Anterior cingulate cortex (tissue), 58 donors: ENCODE data around the gene CDK9.
"Not testable (repeated sequence)": the region's sequence is repeated elsewhere in the genome, so short reads cannot be mapped to it uniquely, and the experiment has no call there.

ENCODE experiments used
- DNase-seq, 58 donors: peaks; one replicate each; lab custom pipeline; 2025; lab: John Stamatoyannopoulos, UW

CDK9 gene

GRCh38 chr9:127785933-127786772 lies at the start of gene CDK9:
Gene CDK9, plus strand, starts transcription at chr9:127786034. Its CDS starts 115 bp downstream, at chr9:127786149.
- peak in 56 of 58 donors; percentile 39 to 90 (median 82) for DNase-seq

DNA sequence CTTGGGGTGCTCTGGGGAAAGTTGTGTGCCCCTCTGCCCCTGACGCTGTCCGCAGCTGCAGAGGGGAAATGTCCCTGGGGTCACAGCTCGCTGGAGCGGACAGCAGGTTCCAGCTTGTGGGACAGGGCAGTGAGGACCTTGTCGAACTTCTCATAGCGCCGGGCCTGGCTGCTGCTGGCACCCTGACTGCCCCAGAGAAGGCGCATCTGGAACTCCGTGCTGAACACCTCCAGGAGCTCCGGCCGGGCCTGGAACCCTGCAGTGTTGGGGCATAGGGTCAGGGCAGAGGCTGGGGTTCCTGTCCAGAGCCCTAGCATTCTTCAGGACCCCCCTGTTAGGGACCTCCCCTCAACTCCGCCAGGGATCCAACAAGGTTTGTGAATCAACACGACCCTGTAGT lies 47.2 kb upstream of the CDK9 start:
- no peak for DNase-seq

DNA sequence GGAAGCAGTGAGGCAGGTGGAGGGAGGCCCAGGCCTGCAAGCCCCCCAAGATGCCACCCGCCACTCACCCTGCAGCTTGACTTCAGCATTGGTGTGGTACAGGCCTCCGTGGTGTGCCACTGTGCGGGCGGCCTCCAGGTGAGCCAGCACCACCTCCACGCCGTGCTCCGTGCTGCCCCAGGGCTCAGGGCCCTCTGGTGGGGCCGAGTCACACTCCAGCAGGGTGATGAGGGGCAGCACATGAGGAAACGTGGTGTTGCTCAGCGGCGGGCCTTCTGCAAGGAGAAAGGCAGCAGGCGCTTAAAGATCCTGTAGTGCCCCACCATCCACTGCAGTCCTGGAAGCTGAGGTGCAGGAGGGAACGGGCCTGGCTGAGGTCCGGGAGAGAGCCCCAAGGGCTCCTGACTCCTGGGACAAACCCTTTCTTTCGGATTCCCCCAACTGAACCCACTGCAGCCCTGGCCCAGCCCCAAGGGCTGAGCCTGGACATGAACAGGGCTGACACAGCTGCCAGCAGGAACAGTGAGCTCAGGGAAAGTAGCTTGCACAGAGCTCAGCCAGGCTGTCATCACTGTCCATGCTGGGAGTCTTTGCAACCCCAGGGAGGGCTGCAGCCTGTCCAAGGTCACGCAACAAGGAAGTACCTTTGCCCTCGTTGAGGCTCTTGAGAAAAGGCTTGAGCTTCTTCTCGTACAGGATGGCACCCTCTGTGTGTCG lies 46.1 kb upstream of the CDK9 start:
- no peak for DNase-seq

- peak in 53 of 58 donors; percentile 22 to 86 (median 62) for DNase-seq
Measured at GRCh38 chr9:127741831-127742434, 43.9 kb upstream of the CDK9 start.

DNA sequence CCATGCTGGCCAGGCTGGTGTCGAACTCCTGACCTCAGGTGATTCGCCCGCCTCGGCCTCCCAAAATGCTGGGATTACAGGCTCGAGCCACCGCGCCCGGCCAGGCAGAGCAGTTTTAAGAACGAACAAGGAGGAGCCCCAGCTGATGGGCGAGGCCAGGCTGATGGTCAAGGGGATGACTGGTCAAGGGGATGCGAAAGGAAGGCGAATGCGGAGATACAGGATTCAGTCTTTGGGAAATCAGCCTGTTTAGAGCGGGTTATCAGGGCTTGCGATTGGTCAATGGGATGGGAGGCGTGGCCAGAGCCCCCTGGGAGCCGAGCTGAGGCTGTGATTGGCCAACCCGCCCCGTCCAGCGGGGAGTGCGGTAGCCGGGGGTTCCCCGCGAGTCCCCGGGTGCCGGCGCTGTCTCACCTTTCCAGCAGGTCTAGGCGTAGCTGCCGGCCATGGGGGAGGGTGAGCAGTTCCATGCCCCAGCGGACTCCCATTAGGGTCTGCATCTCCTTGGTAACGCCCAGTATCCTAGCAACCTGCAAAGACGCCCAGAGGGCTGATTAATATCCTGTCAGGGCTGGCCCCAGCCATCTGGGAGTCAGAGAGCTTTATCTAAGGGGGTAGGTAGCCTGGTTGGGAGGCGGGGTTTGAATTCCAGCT lies 43.3 kb upstream of the CDK9 start:
- DNase-seq = peak in 3 of 58 donors; percentile 27 to 34 (median 31)

GRCh38 chr9:127744398-127745110 lies 41.3 kb upstream of the CDK9 start:
- no peak for DNase-seq

DNA sequence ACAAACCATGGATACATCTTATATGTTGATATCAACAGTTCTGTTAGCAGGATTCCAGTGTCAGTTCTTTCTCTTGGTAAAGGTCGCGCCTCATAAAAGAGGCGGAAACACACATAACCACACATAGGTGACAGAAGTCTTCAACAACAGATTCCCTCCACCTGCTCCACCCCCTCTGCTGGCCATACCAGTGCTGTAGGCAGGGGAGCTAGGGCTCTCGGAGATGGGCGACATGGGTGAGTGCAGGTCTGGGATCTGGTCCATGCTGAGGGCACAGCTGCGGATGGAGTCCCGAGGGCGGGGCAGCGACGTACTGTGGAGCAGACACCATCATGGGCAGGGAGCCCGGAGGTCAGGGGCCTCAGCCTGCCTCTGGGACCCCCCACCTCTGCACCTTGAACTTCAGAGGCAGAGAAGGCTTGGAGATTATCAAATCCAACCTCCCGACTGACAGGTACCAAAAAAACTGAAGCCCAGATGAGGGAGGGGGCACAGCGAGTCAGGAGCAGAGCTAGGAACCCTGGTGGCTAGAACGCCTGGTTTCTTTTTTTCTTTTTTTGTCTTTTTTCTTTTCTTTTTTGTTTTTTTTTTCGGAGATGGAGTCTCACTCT lies 38.8 kb upstream of the CDK9 start:
- DNase-seq = no peak

DNA sequence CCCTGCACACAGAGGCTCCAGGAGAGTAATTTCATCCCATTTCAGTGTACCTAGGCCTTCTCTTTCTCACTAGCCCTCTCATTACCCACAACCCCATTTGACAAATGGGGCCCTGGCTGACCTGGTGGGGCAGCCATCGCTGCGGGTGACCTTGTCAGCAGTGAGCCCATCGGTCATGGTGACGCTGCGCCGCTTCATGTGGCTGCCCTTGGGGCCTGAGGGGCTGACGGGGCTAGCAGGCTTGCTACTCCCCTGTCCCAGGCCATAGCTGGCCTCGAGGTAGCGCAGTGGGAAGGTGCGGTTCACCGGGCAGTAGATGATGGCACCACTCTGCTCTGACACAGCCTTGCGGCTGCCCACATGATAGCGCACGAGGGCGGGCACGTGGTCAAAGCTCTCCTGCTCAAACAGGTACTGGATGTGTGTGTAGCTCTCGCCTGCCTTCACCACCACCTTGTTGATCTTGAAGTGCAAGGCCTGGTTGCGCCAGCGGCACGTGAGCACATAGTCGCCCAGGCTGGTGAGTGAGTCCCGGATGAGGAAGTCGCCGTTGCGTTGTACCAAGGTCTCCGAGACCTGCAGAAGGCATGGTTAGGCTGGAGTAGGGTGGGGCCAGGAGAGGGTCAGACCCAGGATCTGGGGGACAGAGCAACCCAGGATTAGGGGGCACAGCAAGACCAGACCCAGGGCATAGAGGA lies 36.6 kb upstream of the CDK9 start:
- DNase-seq = no peak

DNA sequence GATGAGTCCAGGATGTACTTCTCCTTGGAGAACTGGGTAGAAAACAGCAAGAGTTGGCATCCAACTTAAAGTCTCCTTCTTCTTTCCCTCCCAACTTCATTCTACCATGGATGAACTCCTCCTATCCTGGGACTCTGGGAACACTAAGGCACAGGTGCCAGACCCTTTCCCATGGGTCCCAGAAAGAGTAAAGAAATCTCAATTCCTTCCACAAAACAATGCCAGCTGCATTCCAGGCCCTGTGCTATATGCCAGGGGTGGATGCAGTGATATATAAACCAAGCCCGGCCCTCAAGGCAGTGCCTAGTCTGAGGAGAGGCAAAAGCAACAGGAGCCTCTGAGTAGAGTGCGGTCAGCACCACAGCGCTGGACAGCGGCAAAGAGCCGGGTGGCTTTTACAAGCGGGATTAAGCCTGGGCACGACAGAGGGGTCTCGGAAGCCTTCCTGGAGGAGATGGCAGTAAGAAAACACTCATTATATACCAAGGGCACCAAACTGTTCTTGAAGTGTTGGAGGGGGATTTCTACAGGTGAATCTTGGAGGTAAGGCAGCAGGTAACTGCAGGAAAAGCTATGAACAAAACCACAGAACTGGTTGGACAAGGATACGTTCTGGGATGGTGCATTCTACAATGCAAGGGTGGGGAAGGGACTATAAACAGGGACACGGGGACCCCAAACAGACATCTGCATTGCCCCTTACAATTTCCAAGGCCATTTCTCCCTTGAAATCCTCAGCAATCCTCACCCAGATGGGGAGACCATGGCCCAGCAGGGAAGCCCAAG lies 34.4 kb upstream of the CDK9 start:
- no peak for DNase-seq

GRCh38 chr9:127753148-127753547 lies 32.7 kb upstream of the CDK9 start:
- peak in 1 of 58 donors; percentile 5 for DNase-seq

- DNase-seq = no peak
Measured at GRCh38 chr9:127753622-127754021, 32.2 kb upstream of the CDK9 start.

GRCh38 chr9:127754099-127755060 lies 31.5 kb upstream of the CDK9 start:
- DNase-seq = peak in 50 of 58 donors; percentile 18 to 83 (median 58)

DNA sequence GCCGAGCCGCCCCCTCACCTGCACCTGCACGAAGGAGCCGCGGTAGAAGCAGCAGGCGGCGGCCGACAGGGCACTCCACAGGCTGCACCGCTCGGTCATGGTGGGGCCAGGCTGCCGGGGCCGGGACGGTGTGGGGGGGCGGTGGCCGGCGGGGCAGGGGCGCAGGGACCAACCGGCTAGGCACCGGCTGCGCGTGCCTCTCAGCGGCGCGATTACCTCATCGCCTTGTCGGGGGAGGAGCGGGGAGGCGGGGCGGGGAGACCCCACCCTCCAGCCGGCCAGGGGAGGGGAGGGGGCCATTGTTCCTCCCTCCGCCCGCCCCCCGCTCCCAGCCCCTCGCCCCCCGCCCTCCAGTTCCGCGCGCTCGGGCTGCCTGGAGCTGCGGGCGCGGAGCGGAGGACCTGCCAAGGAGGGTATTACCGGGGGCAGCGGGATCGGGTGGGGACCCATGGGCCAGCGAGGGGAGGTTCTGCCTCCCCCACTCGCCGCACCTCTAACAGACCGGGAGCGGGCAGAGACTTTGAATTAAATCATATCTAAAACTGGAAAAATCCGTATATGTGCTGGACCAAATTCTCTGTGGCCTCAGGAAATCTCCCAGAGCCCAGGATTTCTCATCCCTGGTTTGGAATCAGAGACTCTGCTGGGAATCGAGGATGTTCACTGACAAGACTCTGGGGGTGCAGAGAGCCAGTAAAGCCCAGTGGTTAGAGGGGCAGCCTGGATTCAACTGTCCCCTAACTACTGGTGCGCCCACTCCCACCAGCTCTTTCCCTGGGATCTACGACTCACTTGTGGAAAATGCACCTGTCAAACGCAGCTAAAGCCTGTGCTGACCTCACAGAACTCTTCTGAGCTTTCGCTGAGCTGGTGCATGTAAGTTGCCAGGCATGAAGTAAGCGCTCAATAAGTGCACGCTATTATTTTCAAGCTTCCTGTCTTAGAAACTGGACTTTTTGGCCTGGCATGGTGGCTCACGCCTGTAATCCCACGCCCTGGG lies 30.5 kb upstream of the CDK9 start:
- DNase-seq = peak in 22 of 58 donors; percentile 8 to 65 (median 36)

DNA sequence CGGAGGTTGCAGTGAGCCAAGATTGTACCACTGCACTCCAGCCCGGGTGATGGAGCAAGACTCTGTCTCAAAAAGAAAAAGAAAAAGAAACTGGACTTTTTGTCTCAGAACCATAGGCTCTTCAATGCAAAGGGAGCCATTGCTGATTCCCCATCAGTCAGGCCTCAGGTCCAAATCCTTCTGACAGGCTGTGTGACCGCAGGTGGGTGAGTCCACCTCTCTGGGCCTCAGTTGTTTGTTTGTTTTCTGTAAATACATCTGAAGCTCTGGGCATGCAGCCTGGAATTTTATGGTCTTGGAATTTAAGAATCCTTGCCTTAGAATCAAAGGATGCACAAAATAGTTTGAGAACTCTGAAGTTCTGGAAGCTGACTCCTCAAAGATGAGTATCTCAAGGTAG lies 29.6 kb upstream of the CDK9 start:
- DNase-seq = no peak

DNA sequence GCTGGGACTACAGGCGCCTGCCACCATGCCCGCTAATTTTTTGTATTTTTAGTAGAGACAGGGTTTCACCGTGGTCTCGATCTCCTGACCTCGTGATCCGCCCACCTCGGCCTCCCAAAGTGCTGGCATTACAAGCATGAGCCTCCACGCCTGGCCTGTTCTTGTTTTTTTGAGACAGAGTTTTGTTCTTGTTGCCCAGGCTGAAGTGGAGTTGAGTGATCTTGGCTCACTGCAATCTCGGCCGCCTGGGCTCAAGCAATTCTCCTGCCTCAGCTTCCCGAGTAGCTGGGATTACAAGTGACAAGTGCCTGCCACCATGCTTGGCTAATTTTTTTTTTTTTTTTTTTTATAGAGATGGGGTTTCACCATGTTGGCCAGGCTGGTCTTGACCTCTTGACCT lies 29.1 kb upstream of the CDK9 start:
- DNase-seq = not testable (repeated sequence)

GRCh38 chr9:127758843-127759242 lies 27.0 kb upstream of the CDK9 start:
- DNase-seq = no peak
